Upper lobe of left lung (tissue), 4 donors: ENCODE data around the gene PACS1.

ENCODE experiments used
- CTCF ChIP-seq, 6 experiments: fragments of 450-650 bp in 4 of 6; fragments of 200-600 bp in 2 of 6; sonication (generic) in 2 of 6; IDR thresholded peaks; one replicate each; pipeline ENCODE4 v1.5.1; 2016 to 2019; ENCODE audit warnings: antibody characterized with exemption in 6 of 6
- EP300 ChIP-seq, 4 donors: sonication (generic); formaldehyde crosslinking; IDR thresholded peaks; one replicate each; pipeline ENCODE4 v1.5.1; 2017; ENCODE audit warnings: antibody characterized with exemption in 4 of 4, control low read depth in 2 of 4
- POLR2A ChIP-seq, 4 donors: fragments of 450-650 bp; IDR thresholded peaks; one replicate each; pipeline ENCODE4 v1.5.1; 2016 to 2017; ENCODE audit warnings: antibody characterized with exemption in 4 of 4, mild to moderate bottlenecking in 2 of 4
- POLR2AphosphoS5 ChIP-seq, 2 donors: sonication (generic); formaldehyde crosslinking; IDR thresholded peaks; one replicate each; pipeline ENCODE4 v1.5.1; 2017; ENCODE audit warnings: antibody characterized with exemption in 2 of 2

GRCh38 chr11:66232769-66233168, 162.7 kb downstream of the PACS1 start:
- TF ChIP-seq POLR2A (IDR thresholded peaks at IDR 0.05), result no peak
- no peak for TF ChIP-seq CTCF (IDR thresholded peaks at IDR 0.05)
- no peak for TF ChIP-seq EP300 (IDR thresholded peaks at IDR 0.05)
- no peak for TF ChIP-seq POLR2AphosphoS5 (IDR thresholded peaks at IDR 0.05)
